ENCODE results near the gene LENG1. TPM values are rescaled to one million over a fixed set of nuclear protein-coding genes. Genes with fewer than 3 reads are reported as not detected.
A peak's percentile ranks its signal among the peaks of the same experiment; 100 is the strongest.
"Not testable (repeated sequence)": the region's sequence is repeated elsewhere in the genome, so short reads cannot be mapped to it uniquely, and the experiment has no call there.

LENG1 gene
- total RNA-seq, 1 experiment from 2014 or later, result 15.8 TPM

GRCh38 chr19:54180691-54181091 is 21.2 kb upstream of the LENG1 start:
- Histone ChIP-seq H3K27ac (no peak overlapping the region), H3K9me3 (replicated peaks) (no peaks in the 10 kb centered on the region), H3K4me1 (replicated peaks) (no peaks in the 10 kb centered on the region), H3K36me3 (peaks cover 53% of the 10 kb centered on the region), H3K27me3 (replicated peaks) (no peaks in the 10 kb centered on the region), H3K4me3 (no peak overlapping the region)
- DNase-seq (ENCODE audit: low read depth in 1 of 2, low spot score in 2 of 2), result no peak

- H3K36me3 ChIP-seq, result peaks cover 53% of the 10 kb centered on the region
- H3K4me1 ChIP-seq (replicated peaks), result no peaks in the 10 kb centered on the region
- H3K9me3 ChIP-seq (replicated peaks), result no peaks in the 10 kb centered on the region
- H3K27me3 ChIP-seq (replicated peaks), result no peaks in the 10 kb centered on the region
- no peak overlapping the region for H3K27ac ChIP-seq
- DNase-seq (ENCODE audit: low read depth in 1 of 2, low spot score in 2 of 2), result no peak
- H3K4me3 ChIP-seq, result no peak overlapping the region
Measured at GRCh38 chr19:54179921-54180461, 20.5 kb upstream of the LENG1 start.

DNA sequence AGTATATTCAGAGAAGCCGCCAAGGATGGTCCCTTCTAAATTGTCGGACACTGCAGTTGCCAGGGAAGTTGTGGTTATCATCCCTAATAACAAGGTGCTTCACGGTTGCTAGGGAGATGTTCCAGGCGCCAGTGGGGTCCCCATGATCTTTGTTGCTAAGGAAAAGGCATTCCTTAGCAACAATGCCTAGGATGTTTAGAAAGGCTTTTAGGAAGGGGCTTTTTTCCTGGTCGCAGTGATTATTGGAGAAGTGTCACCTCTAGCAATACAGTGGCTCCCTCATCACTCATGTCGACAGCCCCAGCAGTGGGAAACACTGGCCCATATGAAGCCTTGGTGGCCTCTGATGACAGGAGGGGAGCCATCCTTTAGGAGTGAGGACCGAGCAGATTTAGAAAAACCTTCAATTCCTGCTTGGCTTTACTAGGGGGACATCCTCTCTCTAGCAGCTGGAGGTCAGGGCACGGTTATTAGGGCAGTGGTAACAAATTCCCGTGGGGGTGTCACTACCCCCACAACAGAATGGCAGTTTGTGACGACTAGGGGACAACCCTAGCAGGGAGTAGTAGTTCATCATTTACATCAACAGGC is 19.8 kb upstream of the LENG1 start:
- Histone ChIP-seq H3K27ac (no peak overlapping the region), H3K4me1 (replicated peaks) (no peaks in the 10 kb centered on the region), H3K27me3 (replicated peaks) (no peaks in the 10 kb centered on the region), H3K4me3 (no peak overlapping the region), H3K36me3 (peaks cover 53% of the 10 kb centered on the region), H3K9me3 (replicated peaks) (no peaks in the 10 kb centered on the region)
- DNase-seq (ENCODE audit: low read depth in 1 of 2, low spot score in 2 of 2), result no peak

DNA sequence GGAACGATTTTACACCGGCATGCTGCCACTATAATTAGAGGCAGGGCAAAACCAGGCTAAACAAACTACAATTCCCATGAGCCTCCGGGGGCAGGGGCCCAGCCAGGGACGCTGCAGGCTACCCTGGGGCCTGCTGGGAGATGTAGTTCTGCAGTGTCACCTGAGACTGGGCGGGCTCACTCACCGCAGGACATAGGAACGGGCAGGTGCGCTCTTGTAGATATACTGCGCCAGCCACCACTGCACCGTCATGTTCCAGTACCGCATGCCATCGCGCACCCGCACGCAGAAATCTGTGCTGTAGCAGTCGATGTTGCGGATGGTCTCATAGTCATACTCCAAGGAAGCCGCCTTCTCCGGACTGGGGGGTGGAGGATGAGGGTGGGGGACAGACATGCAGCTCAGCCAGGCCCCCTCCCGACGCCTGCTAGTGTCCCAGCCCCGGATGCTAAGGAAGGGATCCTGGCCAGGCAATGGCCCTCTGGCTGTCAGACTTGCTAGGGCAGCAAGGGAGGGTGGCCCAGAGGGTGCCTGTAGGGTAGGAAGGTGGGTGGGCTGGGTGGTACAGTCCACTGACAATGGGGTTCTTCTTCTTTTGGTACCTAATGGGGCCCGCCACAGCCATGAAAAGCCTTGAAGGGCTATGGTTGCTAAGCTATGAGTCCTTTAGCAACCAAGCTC is 19.2 kb upstream of the LENG1 start:
- H3K36me3 ChIP-seq, result peaks cover 51% of the 10 kb centered on the region
- no peaks in the 10 kb centered on the region for H3K9me3 ChIP-seq (replicated peaks)
- no peak for DNase-seq (ENCODE audit: low read depth in 1 of 2, low spot score in 2 of 2)
- H3K4me3 ChIP-seq, result no peak overlapping the region
- H3K27ac ChIP-seq, result no peak overlapping the region
- no peaks in the 10 kb centered on the region for H3K4me1 ChIP-seq (replicated peaks)
- no peaks in the 10 kb centered on the region for H3K27me3 ChIP-seq (replicated peaks)

GRCh38 chr19:54173951-54174834 is 14.7 kb upstream of the LENG1 start:
- H3K27ac ChIP-seq, result no peak overlapping the region
- no peaks in the 10 kb centered on the region for H3K27me3 ChIP-seq (replicated peaks)
- H3K4me3 ChIP-seq, result no peak overlapping the region
- DNase-seq (ENCODE audit: low read depth in 1 of 2, low spot score in 2 of 2), result no peak
- peaks cover 22% of the 10 kb centered on the region for H3K36me3 ChIP-seq
- no peaks in the 10 kb centered on the region for H3K4me1 ChIP-seq (replicated peaks)
- H3K9me3 ChIP-seq (replicated peaks), result no peaks in the 10 kb centered on the region

GRCh38 chr19:54173359-54173699 is 13.8 kb upstream of the LENG1 start:
- Histone ChIP-seq H3K36me3 (peaks cover 13% of the 10 kb centered on the region), H3K4me1 (replicated peaks) (peaks cover 1% of the 10 kb centered on the region; the same call in 1 of the 2 replicates), H3K27me3 (replicated peaks) (no peaks in the 10 kb centered on the region), H3K9me3 (replicated peaks) (no peaks in the 10 kb centered on the region), H3K4me3 (no peak overlapping the region), H3K27ac (no peak overlapping the region)
- no peak for DNase-seq (ENCODE audit: low read depth in 1 of 2, low spot score in 2 of 2)

GRCh38 chr19:54172471-54173358 is 13.2 kb upstream of the LENG1 start, which contains the start of gene TMC4:
TMC4 (minus strand) TSS chr19:54173160; CDS start chr19:54173117, 43 bp downstream.
- DNase-seq (ENCODE audit: low read depth in 1 of 2, low spot score in 2 of 2), result no peak

GRCh38 chr19:54171736-54172431 is 12.4 kb upstream of the LENG1 start:
- H3K36me3 ChIP-seq; H3K9me3 ChIP-seq (replicated peaks); DNase-seq (ENCODE audit: low read depth in 1 of 2, low spot score in 2 of 2); H3K27ac ChIP-seq; H3K4me1 ChIP-seq (replicated peaks); H3K4me3 ChIP-seq; H3K27me3 ChIP-seq (replicated peaks): not testable (repeated sequence)

More at GRCh38 chr19:54172471-54173358, 13.2 kb upstream of the LENG1 start, which contains the start of gene TMC4:
- Histone ChIP-seq H3K27me3 (replicated peaks) (no peaks in the 10 kb centered on the region), H3K36me3 (peaks cover 8% of the 10 kb centered on the region; the same call in 1 of the 2 replicates), H3K4me3 (no peak within 1 kb of the TSS), H3K27ac (no peak within 1 kb of the TSS), H3K4me1 (replicated peaks) (peaks cover 3% of the 10 kb centered on the region; the same call in 1 of the 2 replicates), H3K9me3 (replicated peaks) (no peaks in the 10 kb centered on the region)

DNA sequence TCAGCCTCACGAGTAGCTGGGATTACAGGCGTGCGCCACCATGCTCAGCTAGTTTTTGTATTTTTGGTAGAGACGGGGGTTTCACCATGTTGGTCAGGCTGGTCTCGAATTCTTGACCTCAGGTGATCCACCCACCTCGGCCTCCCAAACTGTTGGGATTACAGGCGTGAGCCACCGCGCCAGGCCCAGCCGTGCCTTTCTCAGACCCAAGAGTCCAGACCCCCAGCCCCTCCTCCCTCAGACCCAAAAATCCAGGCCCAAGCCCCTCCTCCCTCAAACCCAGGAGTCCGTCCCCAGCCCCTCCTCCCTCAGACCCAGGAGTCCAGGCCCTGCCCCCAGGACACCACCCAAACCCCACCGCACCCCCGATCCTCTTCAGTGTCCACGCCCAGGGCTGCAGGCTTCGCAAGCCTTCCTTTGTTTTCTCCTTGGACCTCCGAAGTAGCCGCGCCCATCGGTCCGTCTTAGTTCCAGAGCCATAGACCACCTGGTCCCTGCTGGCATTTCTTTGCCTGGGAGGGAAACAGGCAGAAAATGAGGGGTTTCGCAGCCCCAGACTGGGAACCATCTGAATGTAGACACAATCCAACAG is 9.7 kb upstream of the LENG1 start:
- DNase-seq (ENCODE audit: low read depth in 1 of 2, low spot score in 2 of 2), result no peak
- no peaks in the 10 kb centered on the region for H3K27me3 ChIP-seq (replicated peaks)
- no peak overlapping the region for H3K4me3 ChIP-seq
- H3K36me3 ChIP-seq, result no peaks in the 10 kb centered on the region
- H3K4me1 ChIP-seq (replicated peaks), result peaks cover 3% of the 10 kb centered on the region; the same call in 1 of the 2 replicates
- H3K27ac ChIP-seq, result no peak overlapping the region
- no peaks in the 10 kb centered on the region for H3K9me3 ChIP-seq (replicated peaks)

DNA sequence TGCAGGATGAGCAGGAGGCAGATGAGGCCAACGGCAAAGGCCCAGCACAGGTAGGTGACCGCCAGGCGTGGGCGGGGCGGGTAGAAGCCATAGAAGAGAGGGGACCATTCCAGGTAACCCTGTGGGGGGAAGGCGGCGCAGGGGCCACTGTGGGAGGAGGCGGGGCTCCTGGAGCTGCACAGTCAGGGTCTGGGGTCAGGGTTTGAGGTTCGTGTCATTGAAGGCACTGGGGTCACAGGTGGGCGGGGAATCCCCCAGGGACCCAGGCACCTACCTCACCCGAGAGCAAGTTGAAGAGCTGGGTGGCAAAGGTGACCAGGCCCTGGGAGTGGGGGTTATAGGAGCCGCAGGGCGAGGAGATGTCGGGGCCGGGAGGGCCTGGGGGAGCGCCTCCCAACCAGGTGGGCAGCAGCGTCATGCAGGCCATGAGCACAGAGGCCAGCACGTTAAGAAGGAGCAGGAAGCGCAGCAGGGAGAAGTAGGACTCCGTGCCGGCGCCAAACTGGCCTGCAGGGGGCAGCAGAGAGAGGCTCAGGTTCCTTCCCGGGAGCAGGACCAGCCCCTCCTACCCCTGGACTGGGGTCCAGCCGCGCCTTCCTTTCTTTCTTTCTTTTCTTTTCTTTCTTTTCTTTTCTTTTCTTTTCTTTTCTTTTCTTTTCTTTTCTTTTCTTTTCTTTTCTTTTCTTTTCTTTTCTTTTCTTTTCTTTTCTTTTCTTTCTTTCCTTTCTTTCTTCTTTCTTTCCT is 8.8 kb upstream of the LENG1 start:
- Histone ChIP-seq H3K27ac (no peak overlapping the region), H3K27me3 (replicated peaks) (no peaks in the 10 kb centered on the region), H3K9me3 (replicated peaks) (no peaks in the 10 kb centered on the region), H3K4me3 (no peak overlapping the region), H3K4me1 (replicated peaks) (peaks cover 3% of the 10 kb centered on the region; the same call in 1 of the 2 replicates), H3K36me3 (no peaks in the 10 kb centered on the region)
- peak; percentile 74 to 93 for DNase-seq (ENCODE audit: low read depth in 1 of 2, low spot score in 2 of 2)

GRCh38 chr19:54165222-54165621 is 5.7 kb upstream of the LENG1 start:
- no peak for DNase-seq (ENCODE audit: low read depth in 1 of 2, low spot score in 2 of 2)

More at GRCh38 chr19:54165222-54165621, 5.7 kb upstream of the LENG1 start:
- Histone ChIP-seq H3K4me3 (no peak overlapping the region), H3K27me3 (replicated peaks) (no peaks in the 10 kb centered on the region), H3K4me1 (replicated peaks) (peaks cover 10% of the 10 kb centered on the region), H3K27ac (no peak overlapping the region), H3K36me3 (no peaks in the 10 kb centered on the region), H3K9me3 (replicated peaks) (no peaks in the 10 kb centered on the region)
